Activated CD8-positive, alpha-beta T cell treated with anti-CD3 and anti-CD28 coated beads for 36 hours (primary cell): ENCODE results near the gene DCPS. TPM values are rescaled to one million over a fixed set of nuclear protein-coding genes. Genes with fewer than 3 reads are reported as not detected.
A peak's percentile ranks its signal among the peaks of the same experiment; 100 is the strongest.

ENCODE experiments used
- ATAC-seq: fragments of 200-7000 bp; cut with Tn5 transposase; one replicate; pipeline ENCODE4 v1.10.0; 2021; ENCODE audit warnings: mild to moderate bottlenecking, moderate library complexity
- CTCF ChIA-PET: fragments of 350-600 bp; sonication (Branson Sonifier 250); formaldehyde crosslinking; loops from one replicate; lab custom pipeline; 2021; ENCODE audit warnings: antibody characterized with exemption; lab: Charles Lee
- POLR2A ChIA-PET: fragments of 350-600 bp; sonication (Branson Sonifier 250); formaldehyde crosslinking; loops from one replicate; lab custom pipeline; 2021; ENCODE audit warnings: antibody characterized with exemption; lab: Charles Lee
- DNase-seq: peaks from one replicate; pipeline ENCODE4 v3.0.0-alpha.2; 2020
- H3K27ac Mint-ChIP-seq: one replicate; pipeline ENCODE4 v1.8.0; 2021; ENCODE audit warnings: mild to moderate bottlenecking, mixed read lengths
- H3K27me3 Mint-ChIP-seq: one replicate; pipeline ENCODE4 v1.8.0; 2021; ENCODE audit warnings: mixed read lengths
- H3K36me3 Mint-ChIP-seq: one replicate; pipeline ENCODE4 v1.8.0; 2021; ENCODE audit warnings: low read depth, mixed read lengths
- H3K4me1 Mint-ChIP-seq: one replicate; pipeline ENCODE4 v1.8.0; 2021; ENCODE audit warnings: low read depth, mixed read lengths
- H3K4me3 Mint-ChIP-seq: one replicate; pipeline ENCODE4 v1.8.0; 2021; ENCODE audit warnings: mild to moderate bottlenecking, moderate library complexity, mixed read lengths
- H3K9me3 Mint-ChIP-seq: one replicate; pipeline ENCODE4 v1.8.0; 2021; ENCODE audit warnings: mixed read lengths
- CTCF ChIP-seq: fragments of 200-600 bp; IDR thresholded peaks from one replicate; pipeline ENCODE4 v1.8.0; 2022; ENCODE audit warnings: antibody characterized with exemption, mild to moderate bottlenecking
- intact Hi-C: fragments of 100-400 bp; cut with micrococcal nuclease; formaldehyde crosslinking; loops from one replicate; pipeline ENCODE4 v1.10.0; 2022
- total RNA-seq, 2 experiments: library from RNA; stranded (reverse); gene quantifications; one replicate each; pipeline ENCODE4 v1.2.3, GENCODE V29; 2021

Gene DCPS
- total RNA-seq, 2 experiments from 2014 or later = 17.2 to 18.8 TPM

- ChIA-PET POLR2A (no interaction called here), CTCF (no interaction called here)
- DNase-seq (no peak), ATAC-seq (no peak)
- Mint-ChIP-seq H3K4me1 (peaks cover 16% of the 10 kb centered on the region), H3K27me3 (no peaks in the 10 kb centered on the region), H3K9me3 (no peaks in the 10 kb centered on the region), H3K4me3 (no peak overlapping the region), H3K27ac (no peak overlapping the region), H3K36me3 (peaks cover 11% of the 10 kb centered on the region)
- intact Hi-C loops = no loop called here
- no peak for TF ChIP-seq CTCF
These were observed 36.1 kb downstream of the DCPS start for GRCh38 chr11:126339863-126340434.

- DNase-seq (no peak), ATAC-seq (no peak)
- intact Hi-C loops = no loop called here
- TF ChIP-seq CTCF = no peak
- ChIA-PET POLR2A (no interaction called here), CTCF (no interaction called here)
- peaks cover 14% of the 10 kb centered on the region for H3K36me3 Mint-ChIP-seq
- no peaks in the 10 kb centered on the region for H3K9me3 Mint-ChIP-seq
- peaks cover 19% of the 10 kb centered on the region for H3K4me1 Mint-ChIP-seq
- no peak overlapping the region for H3K4me3 Mint-ChIP-seq
- peak overlapping the region; percentile 7 for H3K27ac Mint-ChIP-seq
- no peaks in the 10 kb centered on the region for H3K27me3 Mint-ChIP-seq
These were observed 37.2 kb downstream of the DCPS start for GRCh38 chr11:126340960-126341606.

- ChIA-PET CTCF (no interaction called here), POLR2A (interaction anchor here (1.5 kb wide), 1 partner anchor 9 kb away, joined by 3 read pairs; no protein-coding TSS in a partner anchor)
- Mint-ChIP-seq H3K36me3 (peaks cover 16% of the 10 kb centered on the region), H3K4me1 (peaks cover 19% of the 10 kb centered on the region), H3K27ac (peak overlapping the region; percentile 51), H3K4me3 (no peak overlapping the region), H3K27me3 (no peaks in the 10 kb centered on the region), H3K9me3 (no peaks in the 10 kb centered on the region)
- DNase-seq (no peak), ATAC-seq (no peak)
- TF ChIP-seq CTCF = no peak
- intact Hi-C loops = no loop called here
These were observed 37.9 kb downstream of the DCPS start for GRCh38 chr11:126341760-126342161.

GRCh38 chr11:126343051-126343450 is 39.2 kb downstream of the DCPS start:
- CTCF ChIA-PET = no interaction called here
- H3K4me1 Mint-ChIP-seq = peaks cover 19% of the 10 kb centered on the region
- no peak overlapping the region for H3K4me3 Mint-ChIP-seq
- no peaks in the 10 kb centered on the region for H3K27me3 Mint-ChIP-seq
- H3K9me3 Mint-ChIP-seq = no peaks in the 10 kb centered on the region
- H3K36me3 Mint-ChIP-seq = peaks cover 16% of the 10 kb centered on the region
- no peak for TF ChIP-seq CTCF
- no peak for DNase-seq
- intact Hi-C loops = no loop called here
- H3K27ac Mint-ChIP-seq = no peak overlapping the region
- no peak for ATAC-seq
- POLR2A ChIA-PET = interaction anchor here (1.0 to 1.5 kb wide), 2 partner anchors 10 to 25 kb away, joined by 3 read pairs; no protein-coding TSS in a partner anchor
